ENCODE results near the gene BAZ1A. TPM values are rescaled to one million over a fixed set of nuclear protein-coding genes. Genes with fewer than 3 reads are reported as not detected.
A peak's percentile ranks its signal among the peaks of the same experiment; 100 is the strongest.

The BAZ1A gene
- total and polyA plus RNA-seq, 9 of the 15 experiments (the other 6 are each of a cell fraction or from before 2014, with no cell fraction given), result 22.0 to 71.2 (median 39.1) TPM

DNA sequence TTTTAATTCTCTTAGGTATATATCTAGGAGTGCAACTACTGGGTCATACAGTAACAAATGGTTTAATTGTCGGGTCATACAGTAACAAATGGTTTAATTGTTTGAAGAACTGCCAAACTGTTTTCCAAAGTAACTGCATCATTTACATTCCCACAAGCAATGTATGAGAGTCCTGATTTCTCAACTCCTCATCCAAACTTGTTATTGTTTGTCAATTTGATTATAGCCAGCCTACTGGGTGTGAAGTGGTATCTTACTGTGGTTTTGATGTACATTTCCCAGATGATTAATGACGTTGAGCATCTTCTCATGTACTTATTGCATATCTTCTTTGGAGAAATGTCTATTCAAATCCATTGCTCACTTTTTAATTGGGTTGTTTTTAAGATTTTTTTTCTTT is 93.1 kb downstream of the BAZ1A start (continued):
- TF ChIP-seq, protein P1, sequence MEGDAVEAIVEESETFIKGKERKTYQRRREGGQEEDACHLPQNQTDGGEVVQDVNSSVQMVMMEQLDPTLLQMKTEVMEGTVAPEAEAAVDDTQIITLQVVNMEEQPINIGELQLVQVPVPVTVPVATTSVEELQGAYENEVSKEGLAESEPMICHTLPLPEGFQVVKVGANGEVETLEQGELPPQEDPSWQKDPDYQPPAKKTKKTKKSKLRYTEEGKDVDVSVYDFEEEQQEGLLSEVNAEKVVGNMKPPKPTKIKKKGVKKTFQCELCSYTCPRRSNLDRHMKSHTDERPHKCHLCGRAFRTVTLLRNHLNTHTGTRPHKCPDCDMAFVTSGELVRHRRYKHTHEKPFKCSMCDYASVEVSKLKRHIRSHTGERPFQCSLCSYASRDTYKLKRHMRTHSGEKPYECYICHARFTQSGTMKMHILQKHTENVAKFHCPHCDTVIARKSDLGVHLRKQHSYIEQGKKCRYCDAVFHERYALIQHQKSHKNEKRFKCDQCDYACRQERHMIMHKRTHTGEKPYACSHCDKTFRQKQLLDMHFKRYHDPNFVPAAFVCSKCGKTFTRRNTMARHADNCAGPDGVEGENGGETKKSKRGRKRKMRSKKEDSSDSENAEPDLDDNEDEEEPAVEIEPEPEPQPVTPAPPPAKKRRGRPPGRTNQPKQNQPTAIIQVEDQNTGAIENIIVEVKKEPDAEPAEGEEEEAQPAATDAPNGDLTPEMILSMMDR (IDR thresholded peaks at IDR 0.05 in 2 of 3, conservative IDR thresholded peaks at IDR 0.05 in 1 of 3; ENCODE audit: insufficient read depth in 2 of 3, low read depth in 1 of 3, low read length in 3 of 3), result no peak
- no peak for TF ChIP-seq ZNF184 (CRISPR knock-in tag; IDR thresholded peaks at IDR 0.05)
- TF ChIP-seq, protein P2, sequence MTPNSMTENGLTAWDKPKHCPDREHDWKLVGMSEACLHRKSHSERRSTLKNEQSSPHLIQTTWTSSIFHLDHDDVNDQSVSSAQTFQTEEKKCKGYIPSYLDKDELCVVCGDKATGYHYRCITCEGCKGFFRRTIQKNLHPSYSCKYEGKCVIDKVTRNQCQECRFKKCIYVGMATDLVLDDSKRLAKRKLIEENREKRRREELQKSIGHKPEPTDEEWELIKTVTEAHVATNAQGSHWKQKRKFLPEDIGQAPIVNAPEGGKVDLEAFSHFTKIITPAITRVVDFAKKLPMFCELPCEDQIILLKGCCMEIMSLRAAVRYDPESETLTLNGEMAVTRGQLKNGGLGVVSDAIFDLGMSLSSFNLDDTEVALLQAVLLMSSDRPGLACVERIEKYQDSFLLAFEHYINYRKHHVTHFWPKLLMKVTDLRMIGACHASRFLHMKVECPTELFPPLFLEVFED (CRISPR knock-in tag; conservative IDR thresholded peaks at IDR 0.05), result no peak

DNA sequence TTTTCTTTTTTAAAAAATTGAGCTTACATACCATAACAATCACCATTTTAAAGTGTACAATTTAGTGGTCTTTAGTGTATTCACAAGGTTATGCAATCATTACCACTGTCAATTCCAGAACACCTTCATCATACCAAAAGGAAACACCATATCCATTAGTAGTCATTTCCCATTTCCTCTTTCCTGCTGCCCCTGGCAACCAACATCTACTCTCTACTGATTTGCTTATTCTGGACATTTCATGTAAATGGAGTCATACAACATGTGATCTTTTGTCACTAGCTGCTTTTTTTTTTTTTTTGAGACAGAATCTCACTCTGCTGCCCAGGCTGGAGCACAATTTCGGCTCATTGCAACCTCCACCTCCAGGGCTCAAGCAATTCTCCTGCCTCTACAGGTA is 93.9 kb downstream of the BAZ1A start:
- no CpG with 5 or more reads among the region's 1 CpG for WGBS (ENCODE audit: insufficient coverage, low coverage, missing lambda C conversion rate)
- Histone ChIP-seq H3K9me1 (ENCODE audit: control insufficient read depth, insufficient read depth, low read length) (no peaks in the 10 kb centered on the region), H3K9me3 (replicated peaks; ENCODE audit: control insufficient read depth, insufficient read depth, low read depth, low read length) (no peaks in the 10 kb centered on the region), H3K4me2 (ENCODE audit: insufficient read depth, low read length) (no peak overlapping the region), H3K27ac (ENCODE audit: extremely low read depth, low read depth, low read length) (no peak overlapping the region), H3K9ac (ENCODE audit: insufficient read depth in 1 of 2, low read depth in 2 of 2, low read length in 2 of 2) (no peak overlapping the region), H3K36me3 (ENCODE audit: control insufficient read depth, insufficient read depth, low read length) (peaks cover 76% of the 10 kb centered on the region; the same call in 2 of the 3 replicates), H3K27me3 (ENCODE audit: control insufficient read depth in 2 of 2, insufficient read depth in 2 of 2, low read length in 2 of 2) (no peaks in the 10 kb centered on the region), H3K79me2 (ENCODE audit: control insufficient read depth, insufficient read depth, low read length) (no peaks in the 10 kb centered on the region), H4K20me1 (replicated peaks; ENCODE audit: control insufficient read depth, insufficient read depth, low read length) (no peaks in the 10 kb centered on the region), H3K4me3 (no peak overlapping the region), H2AFZ (ENCODE audit: low read depth, low read length) (no peak overlapping the region), H3K4me1 (replicated peaks in 1 of 2; ENCODE audit: control insufficient read depth in 2 of 2, insufficient read depth in 2 of 2, low read length in 2 of 2) (no peaks in the 10 kb centered on the region; a peak in 1 of 5 replicates)
- ATAC-seq, result no peak
- DNase-seq (ENCODE audit: extremely low read depth in 1 of 4, low spot score in 3 of 4), result no peak
- CTCF ChIA-PET (ENCODE audit: low intra/inter-chr PET ratio), result no interaction called here
- TF ChIP-seq KAT2B (IDR thresholded peaks at IDR 0.05; ENCODE audit: low read depth, low read length), result no peak
- TF ChIP-seq RFX1 (IDR thresholded peaks at IDR 0.05), result peak; percentile 42
- no peak for TF ChIP-seq PHF20 (IDR thresholded peaks at IDR 0.05; ENCODE audit: partially characterized antibody)
- peak; percentile 43; the same call in 1 of the 2 replicates for TF ChIP-seq SPI1 (IDR thresholded peaks at IDR 0.05; ENCODE audit: borderline replicate concordance, low read depth, low read length)
- TF ChIP-seq RUNX1 (IDR thresholded peaks at IDR 0.05; ENCODE audit: low read depth), result no peak
- no TSS peak for BruUV-seq (replicated peaks)
- POLR2A ChIA-PET, result no interaction called here
- intact Hi-C loops (cut with micrococcal nuclease), result no loop called here
- FAIRE-seq, result no peak
- in situ Hi-C loops (cut with MboI), result no loop called here
